Smooth muscle cell (in vitro differentiated cells): ENCODE results near the gene SP5. TPM values are rescaled to one million over a fixed set of nuclear protein-coding genes. Genes with fewer than 3 reads are reported as not detected.

Experiments used
- DNase-seq: peaks from one replicate; lab custom pipeline; 2025; ENCODE audit not compliant: unreplicated experiment; lab: John Stamatoyannopoulos, UW
- H2AFZ ChIP-seq: fragments of 200-600 bp; sonication (generic); 2 replicates; pipeline ENCODE4 v1.6.0; 2016; ENCODE audit warnings: antibody characterized with exemption, low read depth, mild to moderate bottlenecking
- H3F3A ChIP-seq: fragments of 200-600 bp; sonication (generic); 2 replicates; pipeline ENCODE4 v1.6.0; 2017; ENCODE audit warnings: antibody characterized with exemption, low read depth
- H3K27ac ChIP-seq: fragments of 200-600 bp; sonication (generic); 2 replicates; pipeline ENCODE4 v1.5.1; 2016; ENCODE audit warnings: low read depth, mild to moderate bottlenecking
- H3K27me3 ChIP-seq: fragments of 200-600 bp; sonication (generic); 2 replicates; pipeline ENCODE4 v1.6.1; 2016; ENCODE audit warnings: low read depth, mild to moderate bottlenecking
- H3K36me3 ChIP-seq: fragments of 200-600 bp; sonication (generic); 2 replicates; pipeline ENCODE4 v1.5.1; 2016; ENCODE audit warnings: low read depth
- H3K4me1 ChIP-seq: fragments of 200-600 bp; sonication (generic); 2 replicates; pipeline ENCODE4 v1.5.1; 2016; ENCODE audit warnings: low read depth
- H3K4me2 ChIP-seq: fragments of 200-600 bp; sonication (generic); 2 replicates; pipeline ENCODE4 v1.6.0; 2016; ENCODE audit warnings: mild to moderate bottlenecking
- H3K4me3 ChIP-seq: fragments of 200-600 bp; sonication (generic); 2 replicates; pipeline ENCODE4 v1.5.1; 2016; ENCODE audit warnings: mild to moderate bottlenecking
- H3K79me2 ChIP-seq: fragments of 200-600 bp; sonication (generic); 2 replicates; pipeline ENCODE4 v1.6.0; 2016; ENCODE audit warnings: low read depth, mild to moderate bottlenecking
- H3K9ac ChIP-seq: fragments of 200-600 bp; sonication (generic); 2 replicates; pipeline ENCODE4 v1.6.0; 2016; ENCODE audit warnings: low read depth
- H3K9me3 ChIP-seq: fragments of 200-600 bp; sonication (generic); replicated peaks from 2 replicates; pipeline ENCODE4 v1.5.1; 2016; ENCODE audit warnings: low read depth
- H4K20me1 ChIP-seq: fragments of 200-600 bp; sonication (generic); 2 replicates; pipeline ENCODE4 v1.6.0; 2016; ENCODE audit warnings: low read depth
- WGBS: methylation state at CpG from one replicate; pipeline ENCODE4 v1.1.7; 2016; ENCODE audit warnings: low lambda C conversion rate; 5-methylcytosine and 5-hydroxymethylcytosine counted together
- polyA plus RNA-seq: library from polyadenylated mRNA; unstranded; fragments of >200 nt; fragmentation: Nextera tagmentation; extraction: Ambion mirVana; gene quantifications from 2 replicates; pipeline ENCODE4 v1.2.1, GENCODE V29; 2016
- total RNA-seq: library from RNA; depleted of rRNA; stranded (reverse); fragments of >200 nt; gene quantifications from 2 replicates; pipeline ENCODE4 v1.2.3, GENCODE V29; 2014
- TF ChIP-seq, protein P1 (sequence below): fragments of 200-600 bp; sonication (generic); IDR thresholded peaks from 2 replicates; pipeline ENCODE4 v1.5.1; 2017; ENCODE audit warnings: borderline replicate concordance, mild to moderate bottlenecking, antibody characterized with exemption; ENCODE audit not compliant: insufficient read depth, poor library complexity, severe bottlenecking

SP5 gene
- total and polyA plus RNA-seq, 2 experiments from 2014 or later = not detected

DNA sequence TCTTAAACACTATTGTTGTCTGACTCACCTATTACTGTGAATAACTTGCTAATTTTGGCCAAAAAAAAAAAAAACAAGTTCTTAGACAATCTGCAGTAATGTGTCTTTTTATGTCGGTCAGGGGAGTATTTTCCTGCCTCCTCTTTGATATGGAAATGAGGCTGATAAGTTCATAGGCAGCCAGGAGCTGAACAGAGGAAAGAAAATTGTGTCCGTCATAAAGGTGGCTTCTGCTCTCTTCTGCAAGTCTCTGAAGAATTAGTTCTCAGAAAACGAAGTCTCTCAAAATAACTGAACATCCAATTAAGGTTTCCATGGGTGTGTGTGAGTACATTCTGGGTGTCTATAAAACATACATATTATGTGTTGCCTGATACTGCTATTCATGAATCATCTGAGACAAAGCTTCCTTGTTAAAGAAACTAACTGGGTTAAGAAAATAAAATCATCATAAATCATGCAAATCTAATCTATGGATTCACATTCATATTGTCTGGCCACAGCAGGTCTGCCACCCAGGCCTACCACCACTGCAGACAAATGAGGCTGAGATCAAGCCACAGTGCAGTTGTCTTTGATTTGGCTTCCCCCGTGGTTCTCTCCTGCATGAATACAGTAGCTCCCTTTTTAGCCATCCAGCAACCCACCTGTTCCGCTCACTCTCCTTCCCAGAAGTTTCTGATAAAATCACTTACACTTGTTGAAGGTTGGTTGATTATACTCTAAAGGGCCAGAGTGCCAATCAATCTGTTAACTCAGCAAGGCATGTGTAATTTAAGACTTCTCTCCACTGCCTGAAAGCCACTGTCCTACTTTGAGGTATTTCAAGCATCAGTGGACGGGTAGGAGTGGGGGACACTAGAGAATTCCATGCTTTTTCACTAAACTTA, 19.4 kb upstream of the SP5 start:
- no peak overlapping the region for H3K4me3 ChIP-seq
- H3K36me3 ChIP-seq = no peaks in the 10 kb centered on the region
- H3F3A ChIP-seq = no peaks in the 10 kb centered on the region
- H4K20me1 ChIP-seq = no peaks in the 10 kb centered on the region
- H2AFZ ChIP-seq = no peak overlapping the region
- H3K9me3 ChIP-seq = no peaks in the 10 kb centered on the region
- no peak for DNase-seq
- peaks cover 10% of the 10 kb centered on the region for H3K4me1 ChIP-seq
- H3K79me2 ChIP-seq = no peaks in the 10 kb centered on the region
- TF ChIP-seq, protein P1, sequence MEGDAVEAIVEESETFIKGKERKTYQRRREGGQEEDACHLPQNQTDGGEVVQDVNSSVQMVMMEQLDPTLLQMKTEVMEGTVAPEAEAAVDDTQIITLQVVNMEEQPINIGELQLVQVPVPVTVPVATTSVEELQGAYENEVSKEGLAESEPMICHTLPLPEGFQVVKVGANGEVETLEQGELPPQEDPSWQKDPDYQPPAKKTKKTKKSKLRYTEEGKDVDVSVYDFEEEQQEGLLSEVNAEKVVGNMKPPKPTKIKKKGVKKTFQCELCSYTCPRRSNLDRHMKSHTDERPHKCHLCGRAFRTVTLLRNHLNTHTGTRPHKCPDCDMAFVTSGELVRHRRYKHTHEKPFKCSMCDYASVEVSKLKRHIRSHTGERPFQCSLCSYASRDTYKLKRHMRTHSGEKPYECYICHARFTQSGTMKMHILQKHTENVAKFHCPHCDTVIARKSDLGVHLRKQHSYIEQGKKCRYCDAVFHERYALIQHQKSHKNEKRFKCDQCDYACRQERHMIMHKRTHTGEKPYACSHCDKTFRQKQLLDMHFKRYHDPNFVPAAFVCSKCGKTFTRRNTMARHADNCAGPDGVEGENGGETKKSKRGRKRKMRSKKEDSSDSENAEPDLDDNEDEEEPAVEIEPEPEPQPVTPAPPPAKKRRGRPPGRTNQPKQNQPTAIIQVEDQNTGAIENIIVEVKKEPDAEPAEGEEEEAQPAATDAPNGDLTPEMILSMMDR = no peak
- no peak overlapping the region for H3K27ac ChIP-seq
- H3K4me2 ChIP-seq = no peak overlapping the region
- no peaks in the 10 kb centered on the region for H3K27me3 ChIP-seq
- WGBS = 62% methylated on average over 6 of the region's 6 CpGs
- no peak overlapping the region for H3K9ac ChIP-seq

DNA sequence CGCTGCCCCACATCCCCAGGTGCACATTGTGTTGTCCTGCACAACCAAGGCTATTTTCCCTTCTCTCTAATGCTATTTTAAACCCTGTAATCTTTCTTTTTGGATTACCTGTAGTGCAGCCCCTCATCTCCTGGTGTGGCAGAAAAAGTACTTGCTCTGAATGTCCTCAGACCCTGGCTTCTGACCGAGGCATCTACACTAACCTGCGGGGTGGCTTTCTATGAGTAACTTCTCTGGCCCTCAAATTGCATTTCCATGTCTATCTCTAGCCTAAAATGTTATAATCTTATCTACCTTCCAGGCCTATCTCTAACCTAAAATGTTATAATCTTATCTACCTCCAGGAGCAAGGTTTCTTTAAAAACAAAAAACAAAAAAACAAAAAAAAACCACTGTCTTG, 18.2 kb upstream of the SP5 start:
- H3K36me3 ChIP-seq = no peaks in the 10 kb centered on the region
- no peak overlapping the region for H3K4me2 ChIP-seq
- H3K4me3 ChIP-seq = no peak overlapping the region
- TF ChIP-seq, protein P1 = no peak
- 74% methylated on average over 3 of the region's 3 CpGs for WGBS
- H3K9me3 ChIP-seq = no peaks in the 10 kb centered on the region
- H2AFZ ChIP-seq = no peak overlapping the region
- no peaks in the 10 kb centered on the region for H3K27me3 ChIP-seq
- peaks cover 10% of the 10 kb centered on the region for H3K4me1 ChIP-seq
- H4K20me1 ChIP-seq = no peaks in the 10 kb centered on the region
- H3K27ac ChIP-seq = no peak overlapping the region
- no peaks in the 10 kb centered on the region for H3K79me2 ChIP-seq
- H3F3A ChIP-seq = no peaks in the 10 kb centered on the region
- DNase-seq = no peak
- H3K9ac ChIP-seq = no peak overlapping the region

DNA sequence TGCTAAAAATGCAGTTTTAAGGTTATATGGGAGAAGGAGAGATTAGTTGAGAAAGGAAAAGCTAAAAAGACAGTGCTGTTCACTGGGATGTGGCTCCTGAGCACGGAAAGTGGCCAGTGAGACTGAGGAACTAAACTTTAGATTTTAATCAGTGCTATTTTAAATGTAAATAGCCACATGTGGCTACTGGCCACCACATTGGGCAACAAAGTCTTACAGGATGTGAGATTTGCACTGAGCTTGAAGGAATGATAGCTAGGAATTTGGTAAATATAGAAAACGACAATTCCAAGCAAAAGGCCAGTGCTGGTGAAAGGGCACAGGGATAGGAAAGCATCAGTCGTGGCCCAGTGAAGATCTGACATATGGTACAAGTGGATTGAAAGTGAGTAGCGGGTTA, 14.1 kb upstream of the SP5 start:
- no peaks in the 10 kb centered on the region for H3K27me3 ChIP-seq

More for the DNA sequence above, 14.1 kb upstream of the SP5 start:
- Histone ChIP-seq H3K9ac (no peak overlapping the region), H3F3A (no peaks in the 10 kb centered on the region), H3K79me2 (no peaks in the 10 kb centered on the region), H3K9me3 (no peaks in the 10 kb centered on the region), H3K4me3 (no peak overlapping the region), H3K27ac (no peak overlapping the region), H3K4me2 (no peak overlapping the region), H3K4me1 (peaks cover 10% of the 10 kb centered on the region), H3K36me3 (no peaks in the 10 kb centered on the region), H2AFZ (no peak overlapping the region), H4K20me1 (no peaks in the 10 kb centered on the region)
- TF ChIP-seq, protein P1 = no peak
- 88% methylated on average over 4 of the region's 4 CpGs for WGBS
- no peak for DNase-seq
